Uterus (tissue), 2 donors: ENCODE data around the gene ASB10.

Experiments
- CTCF ChIP-seq, 4 experiments: fragments of 200-600 bp in 2 of 4; fragments of 450-650 bp in 2 of 4; sonication (generic) in 2 of 4; IDR thresholded peaks; one replicate each; pipeline ENCODE4 v1.5.1; 2016 to 2019; ENCODE audit warnings: antibody characterized with exemption in 4 of 4, mild to moderate bottlenecking in 2 of 4, moderate library complexity in 1 of 4
- POLR2A ChIP-seq, 2 donors: fragments of 450-650 bp; IDR thresholded peaks; one replicate each; pipeline ENCODE4 v1.6.1; 2016; ENCODE audit warnings: antibody characterized with exemption in 2 of 2, mild to moderate bottlenecking in 1 of 2, moderate library complexity in 1 of 2

DNA sequence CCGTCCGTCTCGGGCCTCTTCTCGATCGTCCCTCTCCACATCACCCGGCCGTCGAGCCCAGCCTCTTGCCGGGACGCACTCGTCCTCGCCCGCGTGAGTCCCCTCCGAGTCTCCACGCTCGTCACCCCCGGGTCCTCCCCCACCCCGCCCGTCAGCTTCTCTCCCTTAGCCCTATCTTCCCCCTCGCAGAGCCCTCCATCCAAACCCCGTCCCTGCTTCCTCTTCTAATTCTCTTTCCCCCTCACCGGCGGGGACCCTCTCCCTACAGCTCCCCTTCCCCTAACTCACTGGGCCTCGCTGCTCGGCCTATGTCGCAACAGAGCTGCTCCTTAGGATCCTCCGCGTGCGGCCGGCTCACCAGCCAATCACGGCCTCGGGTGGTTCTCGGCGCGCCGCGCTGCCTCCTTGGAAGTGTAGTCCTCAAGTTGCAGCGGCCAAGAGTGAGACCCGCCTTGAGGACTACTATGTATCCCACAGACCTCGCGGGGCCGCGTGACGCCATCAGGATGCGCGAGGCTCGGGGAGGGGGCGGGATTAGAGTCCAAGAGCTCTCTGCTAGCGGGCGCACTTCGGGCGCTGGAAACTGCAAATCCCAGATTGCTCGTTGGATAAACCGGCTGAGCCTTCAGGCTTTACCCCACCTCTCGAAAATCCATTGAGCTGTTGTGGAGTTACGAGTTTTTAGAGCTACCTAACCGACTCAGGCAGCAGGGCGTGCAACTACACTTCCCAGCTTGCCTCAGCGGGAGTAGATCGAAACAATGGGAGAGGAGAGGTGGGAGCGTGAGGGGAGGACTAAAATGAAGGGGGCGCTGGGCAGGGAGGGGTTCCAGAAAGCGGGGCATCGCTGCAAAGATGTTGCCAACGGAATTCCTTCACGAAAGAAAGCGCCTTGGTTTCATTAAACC is 40.1 kb upstream of the ASB10 start, which contains the start of gene ABCF2:
- TF ChIP-seq POLR2A (IDR thresholded peaks at IDR 0.05) (peak; percentile 24 to 68), CTCF (IDR thresholded peaks at IDR 0.05) (peak in 1 of 4 experiments; percentile 45)
